HFF-Myc (cell line): Measurements from ENCODE around the gene TXNRD2.

Experiments used
- DNase-seq: peaks from one replicate; pipeline ENCODE4 v3.0.0-alpha.2; 2011; ENCODE audit warnings: low read depth; ENCODE audit errors: extremely low read depth
- H3K4me3 ChIP-seq: replicated peaks from 2 replicates; pipeline ENCODE4 v1.5.1; 2011; ENCODE audit warnings: low read depth, mild to moderate bottlenecking, control low read depth, low read length
- CTCF ChIP-seq: IDR thresholded peaks from 2 replicates; pipeline ENCODE4 v1.5.1; 2012; ENCODE audit warnings: mild to moderate bottlenecking, low read depth, low read length, control low read depth; ENCODE audit errors: missing control alignments

The TXNRD2 gene

DNA sequence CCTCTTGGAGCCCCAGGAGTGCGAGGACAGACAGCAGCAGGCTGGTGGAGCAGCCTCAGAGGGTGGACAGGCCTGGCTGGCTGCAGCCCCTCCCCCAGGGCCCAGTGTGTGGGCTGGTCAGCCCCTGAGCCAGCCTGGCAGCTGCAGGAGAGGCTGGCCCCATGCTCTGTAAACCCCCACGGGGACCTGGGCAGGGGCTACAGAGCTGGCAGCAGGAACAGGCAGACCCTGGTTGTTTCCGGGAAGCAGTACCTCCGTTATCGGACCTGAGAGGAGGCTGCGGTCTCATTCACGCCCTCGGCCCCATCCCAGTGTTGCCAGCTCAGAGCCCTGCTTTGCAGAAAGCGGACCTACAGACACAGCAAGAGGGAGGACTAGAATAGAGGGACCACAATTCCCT is 38.6 kb downstream of the TXNRD2 start:
- no peak for DNase-seq
- no peak overlapping the region for H3K4me3 ChIP-seq
- no peak for TF ChIP-seq CTCF

DNA sequence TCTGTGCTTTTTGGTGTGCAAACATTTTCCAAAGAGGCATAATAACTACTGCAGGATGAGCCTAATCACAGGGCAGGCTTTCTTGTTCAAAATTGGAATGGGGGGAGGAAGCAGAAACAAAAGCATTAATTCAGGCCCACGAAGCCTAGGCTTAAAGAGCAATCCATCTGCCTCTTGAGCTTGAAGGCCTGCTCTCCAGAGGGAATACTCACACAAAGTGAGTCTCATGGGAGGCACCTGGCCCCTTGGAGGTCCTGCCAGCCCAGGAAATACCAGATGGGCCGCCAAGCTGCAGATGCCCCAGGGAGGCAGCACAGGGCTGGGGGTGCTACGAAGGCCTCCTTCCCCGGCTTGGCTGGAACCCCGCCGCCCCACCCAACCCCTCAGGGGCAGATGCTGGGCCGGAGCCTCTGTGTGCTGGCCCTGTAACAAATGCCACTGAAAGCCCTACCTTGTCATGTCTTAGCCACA is 39.3 kb downstream of the TXNRD2 start:
- DNase-seq = no peak
- TF ChIP-seq CTCF = no peak
- no peak overlapping the region for H3K4me3 ChIP-seq

DNA sequence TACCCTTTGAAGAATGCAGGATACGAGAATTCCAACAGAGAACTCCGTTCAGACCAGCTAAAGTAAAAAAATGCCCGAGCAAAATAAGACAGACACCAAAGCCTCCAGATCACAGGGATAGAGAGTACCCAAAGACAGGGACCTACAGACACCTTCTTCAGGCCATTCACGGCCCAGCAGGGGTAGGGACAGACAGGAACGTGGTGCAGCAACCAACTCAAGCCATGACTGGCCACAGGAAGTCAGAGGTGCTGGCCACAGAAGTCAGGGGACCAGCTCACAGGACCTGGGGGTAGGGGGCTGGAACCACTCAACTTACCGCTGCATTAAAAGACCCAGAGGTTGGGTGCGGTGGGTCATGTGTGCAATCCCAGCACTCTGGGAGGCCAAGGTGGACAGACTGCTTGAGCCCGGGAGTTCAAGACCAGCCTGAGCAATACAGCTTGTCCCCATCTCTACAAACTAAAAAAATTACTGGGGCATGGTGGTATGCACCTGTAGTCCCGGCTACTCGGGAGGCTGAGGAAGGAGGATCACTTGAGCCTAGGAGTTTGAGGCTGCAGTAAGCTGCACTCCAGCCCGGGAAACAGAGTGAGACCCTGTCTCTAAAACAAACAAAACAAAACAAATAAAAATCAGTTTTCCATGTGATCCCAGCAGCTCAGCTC is 39.9 kb downstream of the TXNRD2 start:
- DNase-seq = no peak
- no peak for TF ChIP-seq CTCF
- no peak overlapping the region for H3K4me3 ChIP-seq

DNA sequence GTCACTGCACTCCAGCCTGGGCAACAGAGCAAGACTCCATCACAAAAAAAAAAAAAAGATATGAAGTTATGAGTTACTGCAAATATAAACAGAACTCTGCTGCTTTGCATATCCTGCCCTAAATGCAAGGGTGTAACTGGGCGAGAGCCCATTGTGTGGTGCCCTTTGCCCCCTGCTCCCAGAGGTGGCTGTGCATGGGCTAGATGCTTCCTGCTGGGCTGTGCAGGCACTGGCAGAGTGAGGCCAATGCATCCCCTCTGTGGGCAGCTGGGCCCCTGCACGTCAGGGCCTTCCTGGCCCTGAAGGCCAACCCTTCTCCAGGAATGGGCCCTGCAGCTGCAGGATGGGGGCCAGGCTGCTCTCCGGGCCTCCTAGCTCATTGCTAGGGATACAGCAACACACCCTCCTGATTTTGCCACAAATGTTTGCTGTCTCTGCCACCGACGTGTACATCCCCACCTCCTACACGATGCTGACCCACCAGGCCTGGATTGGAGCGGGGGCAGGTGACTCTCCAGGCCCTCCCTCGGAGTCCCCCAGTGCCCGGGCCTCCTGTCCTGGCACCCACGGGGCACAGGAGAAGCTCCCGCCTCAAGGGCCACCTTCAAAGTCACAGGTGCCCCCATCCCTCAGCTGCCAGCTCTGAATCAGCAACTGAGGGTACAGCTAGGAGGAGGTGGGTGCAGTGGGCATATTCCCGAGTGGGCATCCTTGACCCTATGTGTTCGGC is 40.7 kb downstream of the TXNRD2 start:
- no peak overlapping the region for H3K4me3 ChIP-seq
- no peak for TF ChIP-seq CTCF
- DNase-seq = no peak

DNA sequence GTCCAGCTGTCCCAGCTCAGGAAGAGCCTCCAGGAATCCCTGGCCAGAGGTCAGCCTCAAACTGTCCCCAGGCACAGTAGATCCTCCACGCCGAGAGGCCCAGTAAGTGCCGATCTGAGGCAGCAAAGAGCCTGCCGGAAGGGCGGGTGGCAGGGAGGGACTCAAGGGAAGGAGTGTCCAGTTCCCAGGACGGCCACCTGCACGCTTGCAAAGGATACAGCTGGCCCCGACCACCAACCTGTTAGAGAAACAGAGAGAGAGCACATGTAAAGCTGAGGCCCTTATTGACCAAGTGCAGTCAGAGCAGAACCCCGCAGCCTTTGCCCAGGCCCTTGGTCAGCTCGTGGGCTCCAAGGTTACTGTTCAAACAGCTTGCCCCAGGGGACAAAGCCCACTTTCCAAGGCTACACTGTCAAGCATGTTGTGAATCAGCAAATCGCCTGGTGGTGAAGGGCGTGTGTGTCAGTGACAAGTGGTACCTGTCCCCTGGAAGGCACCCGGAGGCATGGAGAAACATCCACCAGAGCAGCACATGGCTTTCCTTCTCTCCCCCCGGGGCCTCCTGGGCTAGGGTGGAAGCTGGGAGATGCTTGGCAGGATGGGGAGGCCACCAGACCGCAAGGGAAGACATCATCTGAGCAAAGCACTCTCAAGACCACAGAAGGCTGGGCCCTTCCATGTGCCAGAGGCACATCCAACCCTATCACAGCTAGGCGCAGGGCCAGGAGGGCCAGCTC is 42.6 kb downstream of the TXNRD2 start:
- no peak for DNase-seq
- no peak overlapping the region for H3K4me3 ChIP-seq

GRCh38 chr22:19898145-19898544 is 43.5 kb downstream of the TXNRD2 start:
- no peak for TF ChIP-seq CTCF
- H3K4me3 ChIP-seq = no peak overlapping the region
- DNase-seq = no peak

More for the DNA sequence above, 42.6 kb downstream of the TXNRD2 start:
- no peak for TF ChIP-seq CTCF
